ENCODE data around the gene KRT35. TPM values are rescaled to one million over a fixed set of nuclear protein-coding genes. Genes with fewer than 3 reads are reported as not detected.

KRT35 gene
- total RNA-seq, 4 donors from 2014 or later, result not detected

DNA sequence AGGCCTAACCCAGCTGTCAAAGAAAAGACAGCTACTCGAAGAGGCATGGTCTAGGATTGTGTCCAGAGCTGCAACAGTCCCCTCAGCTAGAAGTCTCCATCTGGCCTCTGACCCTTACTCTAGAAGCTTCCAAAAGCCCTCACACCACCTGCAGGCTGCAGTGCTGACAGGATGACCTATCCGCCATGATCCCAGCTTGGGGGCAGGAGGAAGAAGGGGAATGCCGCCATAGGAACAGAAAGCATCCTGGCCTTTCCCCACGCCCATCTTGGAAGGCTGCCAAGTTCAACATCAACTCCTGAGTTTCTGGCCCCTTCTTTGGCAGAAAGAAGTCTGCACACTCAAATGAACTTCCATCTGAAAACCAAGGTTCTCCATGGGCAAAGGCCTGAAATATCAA, 11.8 kb upstream of the KRT35 start:
- Histone ChIP-seq H3K27me3 (no peaks in the 10 kb centered on the region), H3K4me1 (peaks cover 0 to 4% of the 10 kb centered on the region in 2 donors), H3K27ac (peak overlapping the region in 2 of 3 donors; percentile 28 to 41), H3K9me3 (no peaks in the 10 kb centered on the region), H3K36me3 (no peaks in the 10 kb centered on the region), H3K4me3 (replicated peaks in 1 of 3) (no peak overlapping the region)
- TF ChIP-seq, protein P1, sequence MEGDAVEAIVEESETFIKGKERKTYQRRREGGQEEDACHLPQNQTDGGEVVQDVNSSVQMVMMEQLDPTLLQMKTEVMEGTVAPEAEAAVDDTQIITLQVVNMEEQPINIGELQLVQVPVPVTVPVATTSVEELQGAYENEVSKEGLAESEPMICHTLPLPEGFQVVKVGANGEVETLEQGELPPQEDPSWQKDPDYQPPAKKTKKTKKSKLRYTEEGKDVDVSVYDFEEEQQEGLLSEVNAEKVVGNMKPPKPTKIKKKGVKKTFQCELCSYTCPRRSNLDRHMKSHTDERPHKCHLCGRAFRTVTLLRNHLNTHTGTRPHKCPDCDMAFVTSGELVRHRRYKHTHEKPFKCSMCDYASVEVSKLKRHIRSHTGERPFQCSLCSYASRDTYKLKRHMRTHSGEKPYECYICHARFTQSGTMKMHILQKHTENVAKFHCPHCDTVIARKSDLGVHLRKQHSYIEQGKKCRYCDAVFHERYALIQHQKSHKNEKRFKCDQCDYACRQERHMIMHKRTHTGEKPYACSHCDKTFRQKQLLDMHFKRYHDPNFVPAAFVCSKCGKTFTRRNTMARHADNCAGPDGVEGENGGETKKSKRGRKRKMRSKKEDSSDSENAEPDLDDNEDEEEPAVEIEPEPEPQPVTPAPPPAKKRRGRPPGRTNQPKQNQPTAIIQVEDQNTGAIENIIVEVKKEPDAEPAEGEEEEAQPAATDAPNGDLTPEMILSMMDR (IDR thresholded peaks at IDR 0.05), result no peak
- no peak for TF ChIP-seq POLR2A (IDR thresholded peaks at IDR 0.05)
- no peak for DNase-seq
- intact Hi-C loops (cut with DNase I), result no loop called here
- WGBS, 2 donors, result 33 to 43% methylated on average over 3 of the region's 4 CpGs

DNA sequence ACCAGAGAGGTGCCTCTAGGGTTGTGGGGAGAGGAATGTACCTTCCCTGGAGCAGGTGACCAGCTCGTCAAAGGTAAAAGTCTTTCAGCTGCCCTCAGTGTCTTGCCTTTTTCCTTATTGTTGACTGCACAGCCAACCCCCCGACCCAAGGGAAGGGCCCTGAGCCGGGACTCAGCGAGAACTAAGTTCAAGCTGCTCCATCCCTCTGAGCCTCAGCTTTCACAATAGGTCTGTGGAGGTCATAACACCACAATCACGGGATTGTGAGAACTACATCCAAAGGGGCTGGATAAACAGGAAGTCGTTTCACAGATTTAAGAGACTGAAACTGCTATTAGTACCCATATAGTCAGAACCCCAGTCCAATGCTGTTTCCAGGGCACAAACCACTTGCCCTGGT, 11.4 kb upstream of the KRT35 start:
- no peak for TF ChIP-seq POLR2A (IDR thresholded peaks at IDR 0.05)
- TF ChIP-seq, protein P1 (IDR thresholded peaks at IDR 0.05), result no peak
- H3K9me3 ChIP-seq, result no peaks in the 10 kb centered on the region
- no peak overlapping the region for H3K4me3 ChIP-seq (replicated peaks in 1 of 3)
- WGBS, 2 donors, result 47 to 83% methylated on average over 6 of the region's 6 CpGs
- H3K36me3 ChIP-seq, result no peaks in the 10 kb centered on the region
- DNase-seq, result no peak
- peak overlapping the region in 1 of 3 donors; percentile 28 for H3K27ac ChIP-seq
- intact Hi-C loops (cut with DNase I), result no loop called here
- H3K4me1 ChIP-seq, result peaks cover 0 to 4% of the 10 kb centered on the region in 2 donors
- H3K27me3 ChIP-seq, result no peaks in the 10 kb centered on the region

DNA sequence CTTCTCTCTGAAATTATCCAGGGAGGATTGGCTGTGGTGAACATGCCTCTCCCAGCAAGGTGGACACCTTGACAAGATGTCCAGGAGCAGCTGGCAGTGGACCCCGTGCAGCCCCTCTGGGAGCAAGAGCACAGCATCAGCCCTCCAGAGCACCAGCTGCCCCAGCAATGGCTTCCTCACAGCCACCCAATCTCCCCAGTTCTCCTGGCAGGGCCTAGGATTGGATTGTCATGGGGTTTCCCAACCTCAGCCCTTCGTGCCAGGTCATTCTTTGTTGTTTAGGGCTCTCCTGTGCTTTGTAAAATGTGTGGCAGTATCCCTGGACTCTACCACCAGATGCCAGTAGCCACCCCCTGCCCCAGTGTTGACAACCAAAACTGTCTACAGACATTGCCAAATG, 10.5 kb upstream of the KRT35 start:
- no peak overlapping the region for H3K4me3 ChIP-seq (replicated peaks in 1 of 3)
- intact Hi-C loops (cut with DNase I), result no loop called here

DNA sequence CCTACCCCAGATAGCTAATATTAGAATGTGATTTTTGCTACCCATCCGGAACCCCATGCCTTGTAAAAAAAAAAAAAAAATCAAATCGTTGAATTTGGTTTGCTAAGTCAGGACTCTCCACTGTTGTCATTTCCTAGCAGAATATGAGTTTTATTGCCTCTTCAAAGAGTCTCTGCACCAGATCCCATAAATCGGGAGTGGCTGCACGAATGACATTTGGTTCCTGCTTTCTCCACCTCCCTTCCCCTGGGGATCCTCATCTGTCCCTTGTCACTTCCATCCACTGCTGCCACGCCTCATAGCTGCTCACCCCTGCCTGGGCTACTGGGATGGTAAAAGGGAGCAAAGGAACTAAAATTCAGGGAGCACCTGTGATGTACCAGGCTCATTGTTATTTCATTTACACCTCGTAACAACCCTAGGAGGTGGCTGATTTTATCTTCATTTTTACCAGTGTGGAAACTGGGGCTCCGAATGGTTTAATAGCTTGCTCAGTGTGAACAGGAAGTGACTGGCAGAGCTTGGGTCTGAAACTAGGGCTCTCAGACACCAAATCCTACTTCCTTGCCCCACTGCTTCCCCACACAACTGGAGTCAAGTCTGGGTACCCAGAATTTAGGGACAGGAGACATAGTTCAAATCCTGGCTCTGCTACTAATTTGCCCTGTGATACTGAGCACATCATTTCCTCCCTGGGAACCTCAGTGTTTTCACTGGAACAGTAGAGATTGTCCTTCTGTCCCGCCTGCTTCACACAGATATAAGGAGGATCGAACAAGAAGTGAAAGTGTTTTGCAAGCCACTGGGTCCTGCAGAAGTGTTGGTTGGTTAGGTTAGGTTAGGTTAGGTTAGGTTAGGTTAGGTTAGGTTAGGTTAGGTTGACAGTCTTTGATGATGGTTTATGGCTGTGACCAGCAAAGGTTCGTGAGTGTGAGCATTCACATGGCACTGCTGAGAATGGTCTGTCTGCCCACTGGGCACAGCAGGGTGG, 9.3 kb upstream of the KRT35 start:
- no peak for TF ChIP-seq POLR2A (IDR thresholded peaks at IDR 0.05)
- TF ChIP-seq, protein P1 (IDR thresholded peaks at IDR 0.05), result no peak
- Histone ChIP-seq H3K27me3 (no peaks in the 10 kb centered on the region), H3K4me3 (replicated peaks in 1 of 3) (no peak overlapping the region), H3K4me1 (peaks cover 0 to 7% of the 10 kb centered on the region in 2 donors), H3K27ac (no peak overlapping the region), H3K9me3 (no peaks in the 10 kb centered on the region), H3K36me3 (no peaks in the 10 kb centered on the region)
- DNase-seq, result no peak
- intact Hi-C loops (cut with DNase I), result no loop called here
- WGBS, 2 donors, result 78 to 83% methylated on average over 10 of the region's 10 CpGs

More for the DNA sequence above, 10.5 kb upstream of the KRT35 start:
- Histone ChIP-seq H3K27me3 (no peaks in the 10 kb centered on the region), H3K27ac (no peak overlapping the region), H3K4me1 (peaks cover 0 to 4% of the 10 kb centered on the region in 2 donors), H3K36me3 (no peaks in the 10 kb centered on the region), H3K9me3 (no peaks in the 10 kb centered on the region)
- TF ChIP-seq, protein P1 (IDR thresholded peaks at IDR 0.05), result no peak
- no peak for TF ChIP-seq POLR2A (IDR thresholded peaks at IDR 0.05)
- 75 to 93% methylated on average over 2 of the region's 2 CpGs for WGBS, 2 donors
- DNase-seq, result no peak

DNA sequence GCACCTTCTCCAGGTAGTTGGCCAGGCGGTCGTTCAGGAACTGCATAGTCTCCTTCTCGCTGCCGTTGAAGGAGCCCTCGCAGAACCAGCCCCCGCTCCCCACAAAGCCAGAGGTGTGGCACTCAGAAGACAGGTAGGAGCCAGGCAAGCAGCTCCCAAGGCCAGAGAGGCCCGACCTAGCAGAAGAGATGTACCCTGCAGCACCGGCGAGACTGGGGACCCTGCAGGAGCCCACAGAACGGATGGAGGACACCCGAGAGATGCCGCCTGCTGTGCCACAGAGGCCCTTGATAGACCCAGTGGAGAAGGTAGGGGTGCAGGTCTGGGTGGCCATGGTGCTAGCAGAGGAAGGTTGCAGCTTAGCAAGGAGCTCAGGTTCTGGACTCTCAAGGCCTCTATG, 8.6 kb upstream of the KRT35 start, which contains the start of gene KRT36:
Gene KRT36, minus strand, starts transcription at position 380 of the 400 bp plus-strand sequence. Its CDS starts 46 bp downstream, at position 334.
- no peak for TF ChIP-seq POLR2A (IDR thresholded peaks at IDR 0.05)
- TF ChIP-seq, protein P1 (IDR thresholded peaks at IDR 0.05), result no peak
- no peaks in the 10 kb centered on the region for H3K9me3 ChIP-seq
- H3K4me3 ChIP-seq (replicated peaks in 1 of 3), result no peak within 1 kb of the TSS
- no peaks in the 10 kb centered on the region for H3K27me3 ChIP-seq
- H3K36me3 ChIP-seq, result no peaks in the 10 kb centered on the region
- peaks cover 8 to 14% of the 10 kb centered on the region in 2 donors for H3K4me1 ChIP-seq
- intact Hi-C loops (cut with DNase I), result no loop called here
- H3K27ac ChIP-seq, result no peak within 1 kb of the TSS
- no peak for DNase-seq
- WGBS, 2 donors, result 85 to 87% methylated on average over 12 of the region's 12 CpGs
